Measurements from ENCODE around the gene SUV39H2. TPM values are rescaled to one million over a fixed set of nuclear protein-coding genes. Genes with fewer than 3 reads are reported as not detected.
"Not testable (repeated sequence)": the region's sequence is repeated elsewhere in the genome, so short reads cannot be mapped to it uniquely, and the experiment has no call there.

The SUV39H2 gene
- total RNA-seq, 2 donors from 2014 or later: 0.95 to 12.2 TPM

DNA sequence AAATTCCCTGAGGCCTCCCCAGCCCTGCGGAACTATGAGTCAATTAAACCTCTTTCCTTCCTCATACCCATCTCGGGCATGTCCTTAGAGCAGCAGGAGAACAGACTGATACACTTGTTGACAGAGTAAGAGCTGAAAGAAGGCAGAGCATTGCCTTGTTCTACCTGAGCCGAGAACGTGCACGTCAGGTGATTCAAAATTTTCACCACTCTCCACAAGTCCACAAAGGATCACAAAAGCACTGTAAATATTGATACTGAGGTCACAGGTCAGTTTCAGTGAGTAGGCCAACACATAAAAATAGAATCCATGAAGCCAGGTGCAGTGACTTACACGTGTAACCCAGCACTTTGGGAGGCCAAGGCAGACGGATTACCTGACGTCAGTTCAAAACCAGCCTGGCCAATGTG, 47.4 kb downstream of the SUV39H2 start:
- H3K9me3 ChIP-seq: no peaks in the 10 kb centered on the region
- no peak overlapping the region for H3K27ac ChIP-seq
- no peaks in the 10 kb centered on the region for H3K27me3 ChIP-seq (replicated peaks; ENCODE audit: insufficient read depth)
- no peak overlapping the region for H3K4me3 ChIP-seq
- ATAC-seq (ENCODE audit: insufficient number of reproducible peaks, low FRiP score, low read depth): no peak
- TF ChIP-seq, protein P1, sequence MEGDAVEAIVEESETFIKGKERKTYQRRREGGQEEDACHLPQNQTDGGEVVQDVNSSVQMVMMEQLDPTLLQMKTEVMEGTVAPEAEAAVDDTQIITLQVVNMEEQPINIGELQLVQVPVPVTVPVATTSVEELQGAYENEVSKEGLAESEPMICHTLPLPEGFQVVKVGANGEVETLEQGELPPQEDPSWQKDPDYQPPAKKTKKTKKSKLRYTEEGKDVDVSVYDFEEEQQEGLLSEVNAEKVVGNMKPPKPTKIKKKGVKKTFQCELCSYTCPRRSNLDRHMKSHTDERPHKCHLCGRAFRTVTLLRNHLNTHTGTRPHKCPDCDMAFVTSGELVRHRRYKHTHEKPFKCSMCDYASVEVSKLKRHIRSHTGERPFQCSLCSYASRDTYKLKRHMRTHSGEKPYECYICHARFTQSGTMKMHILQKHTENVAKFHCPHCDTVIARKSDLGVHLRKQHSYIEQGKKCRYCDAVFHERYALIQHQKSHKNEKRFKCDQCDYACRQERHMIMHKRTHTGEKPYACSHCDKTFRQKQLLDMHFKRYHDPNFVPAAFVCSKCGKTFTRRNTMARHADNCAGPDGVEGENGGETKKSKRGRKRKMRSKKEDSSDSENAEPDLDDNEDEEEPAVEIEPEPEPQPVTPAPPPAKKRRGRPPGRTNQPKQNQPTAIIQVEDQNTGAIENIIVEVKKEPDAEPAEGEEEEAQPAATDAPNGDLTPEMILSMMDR (IDR thresholded peaks at IDR 0.05): no peak
- no peak for DNase-seq (ENCODE audit: low spot score)
- H3K4me1 ChIP-seq (ENCODE audit: control insufficient read depth in 1 of 2, low read depth in 2 of 2): no peaks in the 10 kb centered on the region
- H3K36me3 ChIP-seq: peaks cover 42% of the 10 kb centered on the region

DNA sequence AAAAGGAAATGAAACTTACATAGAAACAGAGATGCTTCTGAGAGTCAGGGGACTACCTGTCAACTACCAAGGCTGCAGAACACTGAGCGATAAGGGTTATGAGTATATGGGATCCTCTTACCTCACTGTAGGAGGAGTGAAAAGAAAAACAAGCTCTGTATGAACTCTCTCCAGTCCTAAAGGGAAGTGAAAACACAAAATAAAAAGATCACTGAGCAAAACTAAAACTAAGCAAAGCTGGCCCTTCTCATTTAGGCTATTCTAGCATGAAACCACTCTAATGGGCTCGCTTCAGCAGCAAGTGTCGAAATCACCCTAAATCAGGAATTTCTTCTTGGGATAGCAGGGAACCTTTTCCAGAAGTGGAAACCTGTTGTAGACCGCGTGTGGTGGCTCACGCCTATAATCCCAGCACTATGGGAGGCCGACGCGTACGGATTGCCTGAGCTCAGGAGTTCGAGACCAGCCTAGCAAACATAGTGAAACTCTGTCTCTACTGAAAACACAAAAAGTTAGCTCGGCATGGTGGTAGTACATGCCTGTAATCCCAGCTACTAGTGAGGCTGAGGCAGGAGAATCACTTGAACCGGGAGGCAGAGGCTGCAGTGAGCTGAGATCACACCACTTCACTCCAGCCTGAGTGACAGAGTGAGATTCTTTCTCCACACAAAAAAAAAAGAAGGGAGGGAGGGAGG, 48.2 kb downstream of the SUV39H2 start:
- Histone ChIP-seq H3K27me3 (replicated peaks; ENCODE audit: insufficient read depth) (no peaks in the 10 kb centered on the region), H3K27ac (no peak overlapping the region), H3K36me3 (peaks cover 46% of the 10 kb centered on the region), H3K4me1 (ENCODE audit: control insufficient read depth in 1 of 2, low read depth in 2 of 2) (no peaks in the 10 kb centered on the region), H3K9me3 (no peaks in the 10 kb centered on the region), H3K4me3 (no peak overlapping the region)
- TF ChIP-seq, protein P1 (IDR thresholded peaks at IDR 0.05): no peak
- DNase-seq (ENCODE audit: low spot score): no peak
- ATAC-seq (ENCODE audit: insufficient number of reproducible peaks, low FRiP score, low read depth): no peak

DNA sequence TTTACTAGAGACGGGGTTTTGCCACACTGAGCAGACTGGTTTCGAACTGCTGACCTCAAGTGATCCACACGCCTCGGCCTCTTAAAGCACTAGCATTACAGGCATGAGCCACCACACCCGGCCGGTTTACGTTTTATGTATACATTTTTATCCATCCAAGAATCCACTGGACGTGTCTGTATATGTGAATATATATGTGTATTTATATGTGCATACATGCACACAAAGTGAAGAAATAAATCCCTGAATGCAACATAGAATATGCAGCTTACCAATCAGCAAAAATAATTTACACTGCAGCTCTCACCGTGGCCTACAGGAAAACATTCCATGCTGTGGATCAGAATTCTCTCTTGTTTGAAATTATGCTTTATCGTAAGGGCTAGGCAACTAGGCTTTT, 51.9 kb downstream of the SUV39H2 start:
- DNase-seq (ENCODE audit: low spot score) (no peak), ATAC-seq (ENCODE audit: insufficient number of reproducible peaks, low FRiP score, low read depth) (no peak)
- H3K9me3 ChIP-seq: no peaks in the 10 kb centered on the region
- H3K4me1 ChIP-seq (ENCODE audit: control insufficient read depth in 1 of 2, low read depth in 2 of 2): no peaks in the 10 kb centered on the region
- H3K27me3 ChIP-seq (replicated peaks; ENCODE audit: insufficient read depth): no peaks in the 10 kb centered on the region
- peaks cover 62% of the 10 kb centered on the region for H3K36me3 ChIP-seq
- H3K27ac ChIP-seq: no peak overlapping the region
- TF ChIP-seq, protein P1 (IDR thresholded peaks at IDR 0.05): no peak
- no peak overlapping the region for H3K4me3 ChIP-seq

DNA sequence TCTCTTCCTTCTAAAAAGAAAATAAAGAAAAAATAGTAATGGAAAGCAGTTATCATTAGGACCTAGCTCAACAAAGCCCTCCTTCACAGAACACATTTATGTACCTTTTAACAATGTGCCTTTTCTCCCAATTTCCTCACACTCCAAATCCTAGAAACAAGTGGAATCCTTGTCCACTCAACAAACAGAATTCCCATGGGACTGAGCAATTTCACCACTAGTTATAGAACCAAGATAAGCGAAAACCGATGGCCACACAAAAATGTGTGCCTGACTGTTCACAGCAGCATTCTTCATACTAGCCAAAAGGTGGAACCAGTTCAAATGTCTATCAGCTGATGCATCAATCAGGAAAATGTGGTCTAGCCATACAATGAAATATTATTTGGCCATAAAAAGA, 57.9 kb downstream of the SUV39H2 start:
- Histone ChIP-seq H3K4me3 (no peak overlapping the region), H3K36me3 (peaks cover 30% of the 10 kb centered on the region), H3K27ac (no peak overlapping the region), H3K27me3 (replicated peaks; ENCODE audit: insufficient read depth) (no peaks in the 10 kb centered on the region), H3K4me1 (ENCODE audit: control insufficient read depth in 1 of 2, low read depth in 2 of 2) (no peaks in the 10 kb centered on the region), H3K9me3 (no peaks in the 10 kb centered on the region)
- DNase-seq (ENCODE audit: low spot score) (no peak), ATAC-seq (ENCODE audit: insufficient number of reproducible peaks, low FRiP score, low read depth) (no peak)
- TF ChIP-seq, protein P1 (IDR thresholded peaks at IDR 0.05): no peak

DNA sequence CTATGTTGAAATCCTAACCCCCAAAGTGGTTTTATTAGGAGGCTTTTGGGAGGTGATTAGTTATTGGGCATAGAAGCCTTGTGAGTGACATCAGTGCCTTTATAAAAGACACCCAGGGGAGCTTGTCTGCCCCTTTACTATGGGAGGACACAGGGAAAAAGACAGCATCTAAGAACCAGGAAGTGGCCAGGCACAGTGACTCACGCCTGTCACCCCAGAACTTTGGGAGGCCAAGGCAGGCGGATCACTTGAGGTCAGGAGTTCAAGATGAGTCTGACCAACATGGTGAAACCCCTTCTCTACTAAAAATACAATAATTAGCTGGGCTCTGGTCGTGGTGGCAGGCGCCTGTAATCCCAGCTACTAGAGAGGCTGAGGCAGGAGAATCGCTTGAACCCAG, 60.3 kb downstream of the SUV39H2 start:
- H3K4me3 ChIP-seq; ATAC-seq (ENCODE audit: insufficient number of reproducible peaks, low FRiP score, low read depth); H3K27me3 ChIP-seq (replicated peaks; ENCODE audit: insufficient read depth); H3K27ac ChIP-seq; H3K9me3 ChIP-seq; H3K4me1 ChIP-seq (ENCODE audit: control insufficient read depth in 1 of 2, low read depth in 2 of 2); DNase-seq (ENCODE audit: low spot score): not testable (repeated sequence)
- peaks cover 24% of the 10 kb centered on the region for H3K36me3 ChIP-seq

DNA sequence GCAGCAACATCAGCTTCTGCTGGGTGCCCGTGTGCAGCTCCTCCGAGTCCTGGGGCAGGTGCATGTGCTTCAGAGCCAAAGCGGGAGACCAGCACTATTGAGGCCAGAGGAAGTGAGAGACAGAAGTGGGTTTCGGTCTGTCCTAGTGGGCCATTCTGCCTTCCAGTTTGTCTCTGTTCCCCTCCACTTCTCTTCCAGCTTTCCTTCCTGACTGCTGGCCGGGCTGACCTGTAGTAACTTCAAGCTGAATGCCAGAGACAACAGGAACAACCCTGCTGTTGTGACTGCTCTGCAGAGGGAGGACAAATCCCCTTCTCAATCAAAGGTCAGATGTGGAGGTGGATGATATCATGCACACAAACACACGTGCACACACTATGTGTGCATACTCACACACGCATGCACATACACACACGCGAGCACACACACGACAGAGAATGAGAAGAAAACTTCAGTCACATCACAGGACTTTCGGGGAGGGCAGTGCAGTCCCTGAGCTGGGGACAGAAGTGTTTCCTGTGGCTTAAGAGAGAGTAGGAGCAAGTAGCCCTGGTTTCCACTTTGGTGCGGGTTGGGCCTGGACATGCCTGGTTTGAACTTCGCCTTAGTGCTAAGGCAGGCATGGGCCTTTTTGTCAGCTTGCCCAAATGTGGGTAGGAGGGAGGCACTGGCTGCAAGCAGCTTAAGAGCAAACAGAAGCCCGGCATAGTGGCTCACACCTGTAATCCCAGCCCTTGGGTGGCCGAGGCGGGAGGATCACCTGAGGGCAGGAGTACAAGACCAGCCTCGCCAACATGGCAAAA, 63.7 kb downstream of the SUV39H2 start:
- H3K4me1 ChIP-seq (ENCODE audit: control insufficient read depth in 1 of 2, low read depth in 2 of 2); H3K4me3 ChIP-seq; H3K27me3 ChIP-seq (replicated peaks; ENCODE audit: insufficient read depth); ATAC-seq (ENCODE audit: insufficient number of reproducible peaks, low FRiP score, low read depth); H3K27ac ChIP-seq; H3K9me3 ChIP-seq; DNase-seq (ENCODE audit: low spot score): not testable (repeated sequence)
- H3K36me3 ChIP-seq: peaks cover 25% of the 10 kb centered on the region

DNA sequence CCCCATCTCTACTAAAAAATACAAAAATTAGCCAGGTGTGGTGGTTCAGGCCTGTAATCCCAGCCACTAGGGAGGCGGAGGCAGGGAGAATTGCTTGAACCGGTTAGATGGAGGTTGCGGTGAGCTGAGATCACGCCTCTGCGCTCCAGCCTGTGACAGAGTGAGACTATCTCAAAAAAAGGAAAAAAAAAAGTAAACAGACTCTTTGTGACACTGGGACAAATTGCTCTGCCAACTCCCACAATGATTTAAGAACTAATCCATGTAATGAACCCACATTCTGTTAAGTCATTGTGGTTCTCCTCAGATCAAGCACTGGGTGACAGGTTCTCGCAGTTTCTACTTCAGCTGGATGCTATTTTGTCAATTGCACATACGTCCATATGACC, 64.3 kb downstream of the SUV39H2 start:
- not testable (repeated sequence) for H3K4me3 ChIP-seq; ATAC-seq (ENCODE audit: insufficient number of reproducible peaks, low FRiP score, low read depth); DNase-seq (ENCODE audit: low spot score); H3K27ac ChIP-seq; H3K9me3 ChIP-seq; H3K27me3 ChIP-seq (replicated peaks; ENCODE audit: insufficient read depth); H3K4me1 ChIP-seq (ENCODE audit: control insufficient read depth in 1 of 2, low read depth in 2 of 2)
- peaks cover 25% of the 10 kb centered on the region for H3K36me3 ChIP-seq

Data from thoracic aorta (tissue), 2 donors.